HCT116 (cell line): ENCODE data around the gene PDLIM4. TPM values are rescaled to one million over a fixed set of nuclear protein-coding genes. Genes with fewer than 3 reads are reported as not detected.

Source experiments
- ATAC-seq: fragments of 200-7000 bp; cut with Tn5 transposase; 2 replicates; pipeline ENCODE4 v1.9.1; 2020; ENCODE audit warnings: mild to moderate bottlenecking, moderate library complexity
- BruUV-seq: library from RNA; stranded (reverse); fragments of 400-500 nt; replicated peaks from 2 replicates; lab custom pipeline; 2021; lab: Mats Ljungman, UMichigan
- CTCF ChIA-PET: fragments of 300-600 bp; sonication (Branson Sonifier 250); formaldehyde crosslinking; loops from one replicate; lab custom pipeline; 2021; ENCODE audit warnings: antibody characterized with exemption; lab: Charles Lee
- POLR2A ChIA-PET: fragments of 300-600, 350-600 bp; sonication (Branson Sonifier 250); formaldehyde crosslinking; loops from one replicate; lab custom pipeline; 2021; ENCODE audit warnings: antibody characterized with exemption; lab: Charles Lee
- RAD21 ChIA-PET, 2 experiments: fragments of 300-600 bp; sonication (Branson Sonifier 250); formaldehyde crosslinking; loops; one replicate each; lab custom pipeline; 2023; ENCODE audit warnings: low total read pairs in 2 of 2; ENCODE audit not compliant: uncharacterized antibody in 2 of 2, unreplicated experiment in 2 of 2, low non-redundant PET in 1 of 2; lab: Charles Lee
- DNase-seq: peaks from one replicate; pipeline ENCODE4 v3.0.0-alpha.2; 2010; ENCODE audit warnings: low read depth, low spot score
- H2AFZ ChIP-seq: fragments of 200-600 bp; shearing (Covaris generic), sonication (generic); 2 replicates; pipeline ENCODE4 v1.6.1; 2017; ENCODE audit warnings: low read depth, mixed run types, mixed read lengths, antibody characterized with exemption, low read length; ENCODE audit not compliant: poor library complexity, severe bottlenecking
- H3K27ac ChIP-seq: 2 replicates; pipeline ENCODE4 v1.5.1; 2012; ENCODE audit warnings: low read depth, low read length
- H3K27me3 ChIP-seq: fragments of 200-600 bp; sonication (generic); 2 replicates; pipeline ENCODE4 v1.6.1; 2016; ENCODE audit warnings: mixed run types, low read length, mixed read lengths; ENCODE audit not compliant: insufficient read depth
- H3K36me3 ChIP-seq, 2 experiments: fragments of 200-500 bp in 1 of 2; fragments of 200-600 bp in 1 of 2; sonication (Bioruptor generic) in 1 of 2; sonication (generic) in 1 of 2; 2 replicates each; pipeline versions ENCODE4 v1.5.1 to v1.6.1; 2014 to 2016; ENCODE audit warnings: low read length in 2 of 2, inconsistent platforms in 1 of 2, mixed read lengths in 1 of 2, mixed run types in 1 of 2; ENCODE audit not compliant: insufficient read depth in 2 of 2, control insufficient read depth in 1 of 2
- H3K4me1 ChIP-seq, 2 experiments: fragments of 200-600 bp in 1 of 2; sonication (generic) in 1 of 2; 2 replicates each; pipeline versions ENCODE4 v1.5.1 to v1.6.1; 2012 to 2017; ENCODE audit warnings: low read length in 2 of 2, inconsistent platforms in 1 of 2, mild to moderate bottlenecking in 1 of 2, mixed read lengths in 1 of 2, mixed run types in 1 of 2, moderate library complexity in 1 of 2; ENCODE audit not compliant: insufficient read depth in 2 of 2, control insufficient read depth in 1 of 2
- H3K4me2 ChIP-seq: fragments of 200-600 bp; sonication (generic); 2 replicates; pipeline ENCODE4 v1.6.1; 2017; ENCODE audit warnings: mixed run types, low read length, mixed read lengths
- H3K4me3 ChIP-seq, 2 experiments: fragments of 200-600 bp in 1 of 2; sonication (generic) in 1 of 2; replicated peaks in 1 of 2; 2 replicates each; pipeline ENCODE4 v1.5.1; 2011 to 2016; ENCODE audit warnings: low read length in 2 of 2, control low read depth in 1 of 2, low read depth in 1 of 2, mild to moderate bottlenecking in 1 of 2, mixed read lengths in 1 of 2, mixed run types in 1 of 2
- H3K79me2 ChIP-seq: fragments of 200-600 bp; sonication (generic); 2 replicates; pipeline ENCODE4 v1.6.1; 2017; ENCODE audit warnings: mild to moderate bottlenecking, mixed run types, low read length, moderate library complexity, mixed read lengths; ENCODE audit not compliant: insufficient read depth
- H3K9ac ChIP-seq: fragments of 200-600 bp; sonication (generic); 2 replicates; pipeline ENCODE4 v1.6.1; 2016; ENCODE audit warnings: low read length, mixed read lengths
- H3K9me2 ChIP-seq: fragments of 200-600 bp; sonication (generic), shearing (Covaris generic); 2 replicates; pipeline ENCODE4 v1.6.1; 2017; ENCODE audit warnings: mixed run types, mild to moderate bottlenecking, moderate library complexity; ENCODE audit not compliant: insufficient read depth
- H3K9me3 ChIP-seq, 2 experiments: fragments of 200-500 bp in 1 of 2; fragments of 200-600 bp in 1 of 2; sonication (Bioruptor generic) in 1 of 2; sonication (generic) in 1 of 2; 2 replicates each; pipeline ENCODE4 v1.6.1; 2014 to 2017; ENCODE audit warnings: low read length in 2 of 2, mixed read lengths in 2 of 2, inconsistent platforms in 1 of 2, low read depth in 1 of 2, mild to moderate bottlenecking in 1 of 2, mixed run types in 1 of 2, moderate library complexity in 1 of 2; ENCODE audit not compliant: control insufficient read depth in 1 of 2, insufficient read depth in 1 of 2
- H4K20me1 ChIP-seq: fragments of 200-600 bp; sonication (generic), shearing (Covaris generic); 2 replicates; pipeline ENCODE4 v1.6.1; 2017; ENCODE audit warnings: mixed run types, mild to moderate bottlenecking, moderate library complexity; ENCODE audit not compliant: insufficient read depth
- CBX3 ChIP-seq: IDR thresholded peaks from 2 replicates; pipeline ENCODE4 v1.6.1; 2012; ENCODE audit warnings: low read depth
- EGR1 ChIP-seq: IDR thresholded peaks from 2 replicates; pipeline ENCODE4 v1.6.1; 2012; ENCODE audit warnings: low read depth
- EZH2 ChIP-seq: fragments of 200-600 bp; sonication (generic); IDR thresholded peaks from 2 replicates; pipeline ENCODE4 v1.6.1; 2017; ENCODE audit warnings: antibody characterized with exemption, mixed run types
- JUND ChIP-seq: IDR thresholded peaks from 2 replicates; pipeline ENCODE4 v1.6.1; 2012
- MAX ChIP-seq: IDR thresholded peaks from 2 replicates; pipeline ENCODE4 v1.6.1; 2012
- POLR2A ChIP-seq: IDR thresholded peaks from 2 replicates; pipeline ENCODE4 v1.7.0; 2011; ENCODE audit warnings: borderline replicate concordance; ENCODE audit not compliant: insufficient read depth, insufficient read length; ENCODE audit errors: extremely low read depth
- POLR2AphosphoS5 ChIP-seq: IDR thresholded peaks from 2 replicates; pipeline ENCODE4 v1.6.1; 2011; ENCODE audit warnings: mild to moderate bottlenecking, low read depth, low read length, moderate library complexity
- RAD21 ChIP-seq: IDR thresholded peaks from 2 replicates; pipeline ENCODE4 v1.6.1; 2012; ENCODE audit warnings: low read depth, mild to moderate bottlenecking
- REST ChIP-seq: IDR thresholded peaks from 2 replicates; pipeline ENCODE4 v1.6.1; 2012; ENCODE audit warnings: low read depth
- SP1 ChIP-seq: IDR thresholded peaks from 2 replicates; pipeline ENCODE4 v1.6.1; 2012; ENCODE audit warnings: low read depth
- SRF ChIP-seq: IDR thresholded peaks from 2 replicates; pipeline ENCODE4 v1.6.1; 2012; ENCODE audit warnings: low read depth
- YY1 ChIP-seq: IDR thresholded peaks from 2 replicates; pipeline ENCODE4 v1.6.1; 2011; ENCODE audit warnings: low read length, low read depth, moderate library complexity, mild to moderate bottlenecking; ENCODE audit not compliant: insufficient replicate concordance; ENCODE audit errors: extremely low read depth
- ZNF274 ChIP-seq: fragments of 200-500 bp; sonication (Bioruptor generic); IDR thresholded peaks from 2 replicates; pipeline ENCODE4 v1.6.1; 2014; ENCODE audit warnings: mild to moderate bottlenecking, low read depth, low read length, inconsistent platforms
- intact Hi-C: fragments of 100-400 bp; cut with micrococcal nuclease; formaldehyde crosslinking; loops from 2 replicates; pipeline ENCODE4 v1.10.0; 2022
- total RNA-seq: library from RNA; stranded (reverse); gene quantifications from one replicate; pipeline ENCODE4 v1.2.1, GENCODE V29; 2021; ENCODE audit not compliant: unreplicated experiment
- TF ChIP-seq, protein P1 (sequence below): IDR thresholded peaks from 2 replicates; pipeline ENCODE4 v1.6.1; 2012

PDLIM4 gene
- total RNA-seq, 1 experiment from 2014 or later: not detected

DNA sequence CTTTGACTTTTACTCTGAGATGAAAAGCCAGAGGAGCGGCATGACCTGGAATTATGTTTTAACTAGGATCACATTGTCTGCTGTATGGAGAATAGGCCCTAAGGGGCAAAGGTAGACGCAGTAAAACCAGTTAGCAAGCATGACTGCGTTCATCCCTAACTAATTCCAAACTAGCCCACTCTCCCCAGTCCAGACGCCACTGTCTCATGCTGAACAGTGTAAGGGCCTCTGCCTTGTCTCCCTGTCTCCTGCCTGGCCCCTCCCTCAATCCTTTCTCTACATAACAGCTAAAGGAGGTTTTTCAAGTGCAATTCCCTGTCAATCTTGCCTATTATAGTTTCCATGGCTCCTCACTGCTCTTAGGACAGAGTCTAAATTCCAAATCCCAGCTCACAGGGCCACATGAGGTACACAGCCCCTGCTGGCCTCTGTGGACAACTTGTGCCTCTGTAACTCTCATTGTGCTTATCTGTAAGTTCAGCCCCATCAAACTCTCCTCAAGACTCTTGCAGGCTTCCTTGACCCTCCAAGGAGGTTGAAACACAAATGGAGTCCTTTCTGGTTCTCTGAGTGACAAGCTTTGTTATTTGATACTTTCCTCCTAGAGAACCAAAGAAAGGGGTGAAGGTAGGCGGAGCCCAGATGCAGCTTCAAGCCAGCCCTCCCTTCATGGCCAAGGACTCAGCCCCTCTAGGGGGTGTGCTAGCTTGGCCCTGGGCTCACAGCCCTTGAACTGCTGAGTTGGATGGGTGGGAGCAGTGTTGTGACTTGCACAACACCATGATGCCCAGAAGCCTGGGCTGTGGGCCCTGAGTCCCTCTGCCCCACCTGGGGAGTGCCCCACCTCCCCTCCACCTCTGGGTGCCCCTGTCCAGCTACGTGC is 20.7 kb downstream of the PDLIM4 start (continued):
- TF ChIP-seq REST (no peak), JUND (no peak), POLR2A (no peak), YY1 (no peak), EGR1 (no peak), RAD21 (no peak), SP1 (no peak), ZNF274 (no peak), MAX (no peak)
- TF ChIP-seq, protein P1, sequence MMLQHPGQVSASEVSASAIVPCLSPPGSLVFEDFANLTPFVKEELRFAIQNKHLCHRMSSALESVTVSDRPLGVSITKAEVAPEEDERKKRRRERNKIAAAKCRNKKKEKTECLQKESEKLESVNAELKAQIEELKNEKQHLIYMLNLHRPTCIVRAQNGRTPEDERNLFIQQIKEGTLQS: no peak

DNA sequence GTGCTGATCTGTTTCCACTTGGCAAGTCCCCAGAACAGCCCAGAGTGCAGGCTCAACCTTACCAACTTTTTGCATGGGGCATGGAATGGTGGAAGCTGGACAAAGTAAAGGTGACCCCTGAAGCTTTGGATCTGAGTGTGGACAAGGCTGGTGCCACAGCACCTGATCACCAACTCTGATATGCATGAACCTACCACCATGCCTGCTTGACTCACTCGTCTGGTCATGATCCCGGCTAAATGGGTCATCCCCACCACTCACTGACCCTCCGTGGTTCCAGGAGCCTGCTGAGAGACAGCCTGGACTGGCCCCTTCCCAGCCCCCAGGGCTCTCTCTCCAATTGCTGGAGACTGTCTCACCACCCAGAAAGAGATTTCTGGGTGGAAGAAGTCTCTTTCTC is 22.3 kb downstream of the PDLIM4 start:
- H3K9ac ChIP-seq: no peak overlapping the region
- TF ChIP-seq CBX3: no peak
- no peak for TF ChIP-seq POLR2AphosphoS5
- TF ChIP-seq EZH2: no peak
- TF ChIP-seq SP1: no peak
- TF ChIP-seq SRF: no peak
- TF ChIP-seq POLR2A: no peak
- TF ChIP-seq RAD21: no peak
- TF ChIP-seq, all 23 proteins: peak for 0
- no peak overlapping the region for H2AFZ ChIP-seq
- no TSS peak for BruUV-seq
- no peaks in the 10 kb centered on the region for H3K27me3 ChIP-seq
- intact Hi-C loops: loop anchor here (10.0 kb wide), 1 partner anchor 215 kb away; the partner anchor contains the start of gene IL3
- ChIA-PET RAD21 (no interaction called here), CTCF (no interaction called here), POLR2A (interaction anchor here (1.6 kb wide), 1 partner anchor 14 kb away, joined by 5 read pairs; the partner anchor contains the start of gene SLC22A4)
- no peaks in the 10 kb centered on the region for H4K20me1 ChIP-seq
- H3K9me2 ChIP-seq: no peaks in the 10 kb centered on the region
- no peak overlapping the region for H3K4me3 ChIP-seq
- H3K4me1 ChIP-seq: peaks cover 0 to 6% of the 10 kb centered on the region in 2 experiments; a peak in 1 of 4 replicates
- H3K27ac ChIP-seq: no peak overlapping the region
- H3K36me3 ChIP-seq: no peaks in the 10 kb centered on the region
- H3K4me2 ChIP-seq: no peak overlapping the region
- DNase-seq (no peak), ATAC-seq (no peak)
- H3K9me3 ChIP-seq: no peaks in the 10 kb centered on the region; a peak in 1 of 4 replicates
- no peaks in the 10 kb centered on the region for H3K79me2 ChIP-seq
